ENCODE measurements around the gene NCKAP5L.

- TF ChIP-seq CTCF (conservative IDR thresholded peaks at IDR 0.05; ENCODE audit: low read depth, low read length) (no peak), EZH2 (IDR thresholded peaks at IDR 0.05; ENCODE audit: borderline replicate concordance, low read depth, low read length, poor library complexity, severe bottlenecking) (no peak)
Measured at GRCh38 chr12:49776858-49777257, 51.4 kb downstream of the NCKAP5L start.
